ENCODE results near the gene SDE2. TPM values are rescaled to one million over a fixed set of nuclear protein-coding genes. Genes with fewer than 3 reads are reported as not detected.
A peak's percentile ranks its signal among the peaks of the same experiment; 100 is the strongest.
"Not testable (repeated sequence)": the region's sequence is repeated elsewhere in the genome, so short reads cannot be mapped to it uniquely, and the experiment has no call there.

SDE2 gene
- total RNA-seq, 2 donors from 2014 or later, result 11.1 to 18.7 TPM

GRCh38 chr1:225953315-225953714 lies 45.8 kb downstream of the SDE2 start:
- ATAC-seq (no peak), DNase-seq (no peak)
- intact Hi-C loops (cut with DNase I), result no loop called here

- DNase-seq (no peak), ATAC-seq (no peak)
- intact Hi-C loops (cut with DNase I), result no loop called here
Measured at GRCh38 chr1:225950905-225951497, 48.1 kb downstream of the SDE2 start.

GRCh38 chr1:225949041-225949440 lies 50.1 kb downstream of the SDE2 start:
- ATAC-seq (no peak), DNase-seq (no peak)
- intact Hi-C loops (cut with DNase I), result no loop called here

DNA sequence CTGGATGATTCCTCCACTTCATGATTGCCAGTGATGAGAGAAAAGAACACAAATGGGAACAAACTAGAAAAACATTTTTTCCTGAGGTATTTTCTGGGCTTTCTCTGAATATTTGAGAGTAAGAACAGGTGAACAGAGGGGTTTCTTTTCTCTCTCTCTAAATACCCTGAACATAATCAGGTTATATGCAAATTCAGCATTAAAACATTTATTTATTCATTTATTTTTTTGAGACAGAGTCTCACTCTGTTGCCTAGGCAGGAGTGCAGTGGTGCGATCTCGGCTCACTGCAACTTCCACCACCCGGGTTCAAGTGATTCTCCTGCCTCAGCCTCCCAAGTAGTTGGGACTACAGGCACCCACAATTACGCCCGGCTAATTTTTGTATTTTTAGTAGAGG lies 52.3 kb downstream of the SDE2 start:
- intact Hi-C loops (cut with DNase I), result no loop called here
- ATAC-seq, result no peak
- DNase-seq, result no peak

GRCh38 chr1:225946082-225946620 lies 53.0 kb downstream of the SDE2 start:
- ATAC-seq, result no peak
- intact Hi-C loops (cut with DNase I), result no loop called here
- no peak for DNase-seq

- no peak for DNase-seq
- intact Hi-C loops (cut with DNase I), result no loop called here
- ATAC-seq, result no peak
Measured at GRCh38 chr1:225945564-225945963, 53.6 kb downstream of the SDE2 start.

- ATAC-seq, result no peak
Measured at GRCh38 chr1:225944951-225945350, 54.2 kb downstream of the SDE2 start.

DNA sequence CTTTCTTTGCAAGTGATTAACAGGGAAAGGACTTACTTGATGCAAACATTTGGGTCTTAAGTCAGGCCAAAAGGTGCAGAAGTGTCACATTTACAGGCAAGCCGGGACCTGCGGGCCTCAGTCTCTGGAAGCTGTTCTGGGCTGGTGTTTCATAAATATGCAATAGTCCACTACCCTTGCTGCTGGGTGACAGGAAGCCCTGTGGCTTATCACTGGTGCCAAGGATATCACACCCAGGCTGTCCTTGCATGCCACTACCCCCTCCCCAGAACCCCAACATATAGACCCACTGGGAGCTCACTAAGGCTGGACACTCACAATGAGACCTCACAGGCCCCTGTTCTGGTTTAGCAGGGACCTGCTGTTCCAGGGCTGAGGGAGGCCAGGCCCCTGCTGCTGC lies 54.8 kb downstream of the SDE2 start:
- ATAC-seq (no peak), DNase-seq (no peak)
- intact Hi-C loops (cut with DNase I), result no loop called here

More at GRCh38 chr1:225944951-225945350, 54.2 kb downstream of the SDE2 start:
- DNase-seq, result no peak
- intact Hi-C loops (cut with DNase I), result no loop called here

- DNase-seq (no peak), ATAC-seq (no peak)
- intact Hi-C loops (cut with DNase I), result no loop called here
Measured at GRCh38 chr1:225943582-225943981, 55.6 kb downstream of the SDE2 start.

DNA sequence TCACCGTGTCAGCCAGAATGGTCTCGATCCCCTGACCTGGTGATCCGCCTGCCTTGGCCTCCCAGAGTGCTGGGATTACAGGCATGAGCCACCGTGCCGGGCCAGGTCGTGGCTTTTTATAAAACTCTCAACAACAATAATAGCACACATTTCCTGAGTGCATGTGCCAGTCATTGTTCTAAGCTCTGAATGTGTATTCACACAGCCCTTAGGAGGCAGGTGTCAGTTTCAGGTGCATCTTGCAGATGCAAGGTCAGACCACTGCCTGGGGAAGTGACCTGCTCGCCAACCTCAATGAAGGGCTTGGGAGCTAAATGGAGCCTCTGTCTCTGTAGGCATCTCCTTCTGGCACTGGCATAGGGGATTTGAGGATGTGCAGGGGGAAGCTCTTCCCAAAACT lies 56.6 kb downstream of the SDE2 start:
- intact Hi-C loops (cut with DNase I), result no loop called here
- no peak for ATAC-seq
- DNase-seq, result no peak

DNA sequence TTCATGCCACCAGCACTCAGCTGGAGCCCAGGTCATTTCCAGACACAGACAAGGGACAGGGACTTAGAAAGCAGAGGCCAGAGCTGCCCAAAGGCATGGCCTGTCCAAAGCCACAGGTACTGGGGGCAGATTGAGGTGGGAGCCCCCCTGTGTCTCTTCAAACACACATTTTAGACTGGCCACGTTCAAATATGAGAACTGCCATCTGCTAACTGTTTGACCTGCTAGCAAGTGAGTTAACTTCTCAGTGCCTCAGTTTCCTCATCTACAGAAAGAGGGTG lies 57.3 kb downstream of the SDE2 start:
- intact Hi-C loops (cut with DNase I), result no loop called here
- DNase-seq (no peak), ATAC-seq (no peak)

GRCh38 chr1:225941187-225941941 lies 57.8 kb downstream of the SDE2 start, which contains the start of gene LEFTY2:
Gene LEFTY2, minus strand, starts transcription at chr1:225941220. Its CDS starts 80 bp downstream, at chr1:225941140.
- DNase-seq (no peak), ATAC-seq (peak; percentile 48 to 51)
- intact Hi-C loops (cut with DNase I), result no loop called here

DNA sequence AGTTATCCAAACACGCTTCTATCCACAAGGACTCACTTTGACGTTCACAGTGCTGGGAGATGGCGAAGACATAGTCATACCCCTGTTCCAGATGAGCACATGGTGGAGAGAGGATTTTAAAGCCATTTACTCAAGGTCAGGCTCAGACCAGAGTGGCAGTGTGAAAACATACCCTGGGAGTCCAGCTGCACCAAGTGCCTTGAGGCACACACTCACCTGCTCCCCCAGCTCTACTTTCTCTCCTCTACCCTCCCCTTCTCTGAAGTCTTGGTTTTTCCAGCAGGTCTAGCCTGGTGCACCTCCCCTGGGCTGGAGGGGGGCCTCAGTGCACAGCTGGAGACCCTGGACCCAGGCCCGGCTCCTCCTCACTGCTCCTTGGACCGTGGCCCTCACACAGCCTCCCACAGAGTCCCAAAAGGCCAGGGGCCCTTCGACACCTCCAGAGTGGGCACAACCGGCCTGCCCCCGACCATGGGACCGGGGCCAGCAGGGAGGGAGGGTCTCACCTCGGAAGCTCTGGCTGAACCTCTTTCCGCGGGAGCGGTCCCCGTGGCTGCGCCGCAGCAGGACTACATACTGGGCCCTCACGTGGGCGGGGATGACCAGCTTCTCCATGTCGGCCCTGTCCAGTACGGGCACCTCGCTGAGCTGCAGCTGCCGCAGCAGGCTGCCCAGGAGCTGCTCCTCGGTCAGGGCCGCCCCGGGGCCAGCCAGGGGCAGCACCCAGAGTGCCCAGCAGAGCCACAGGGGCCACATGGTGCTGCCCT lies 58.6 kb downstream of the SDE2 start:
- intact Hi-C loops (cut with DNase I), result no loop called here
- DNase-seq (peak; percentile 40), ATAC-seq (peak; percentile 43 to 46)

GRCh38 chr1:225939939-225940310 lies 59.2 kb downstream of the SDE2 start:
- DNase-seq; intact Hi-C loops (cut with DNase I); ATAC-seq: not testable (repeated sequence)

- intact Hi-C loops (cut with DNase I); DNase-seq: not testable (repeated sequence)
- peak; percentile 16 to 31 for ATAC-seq
Measured at GRCh38 chr1:225939097-225939938, 59.8 kb downstream of the SDE2 start.

DNA sequence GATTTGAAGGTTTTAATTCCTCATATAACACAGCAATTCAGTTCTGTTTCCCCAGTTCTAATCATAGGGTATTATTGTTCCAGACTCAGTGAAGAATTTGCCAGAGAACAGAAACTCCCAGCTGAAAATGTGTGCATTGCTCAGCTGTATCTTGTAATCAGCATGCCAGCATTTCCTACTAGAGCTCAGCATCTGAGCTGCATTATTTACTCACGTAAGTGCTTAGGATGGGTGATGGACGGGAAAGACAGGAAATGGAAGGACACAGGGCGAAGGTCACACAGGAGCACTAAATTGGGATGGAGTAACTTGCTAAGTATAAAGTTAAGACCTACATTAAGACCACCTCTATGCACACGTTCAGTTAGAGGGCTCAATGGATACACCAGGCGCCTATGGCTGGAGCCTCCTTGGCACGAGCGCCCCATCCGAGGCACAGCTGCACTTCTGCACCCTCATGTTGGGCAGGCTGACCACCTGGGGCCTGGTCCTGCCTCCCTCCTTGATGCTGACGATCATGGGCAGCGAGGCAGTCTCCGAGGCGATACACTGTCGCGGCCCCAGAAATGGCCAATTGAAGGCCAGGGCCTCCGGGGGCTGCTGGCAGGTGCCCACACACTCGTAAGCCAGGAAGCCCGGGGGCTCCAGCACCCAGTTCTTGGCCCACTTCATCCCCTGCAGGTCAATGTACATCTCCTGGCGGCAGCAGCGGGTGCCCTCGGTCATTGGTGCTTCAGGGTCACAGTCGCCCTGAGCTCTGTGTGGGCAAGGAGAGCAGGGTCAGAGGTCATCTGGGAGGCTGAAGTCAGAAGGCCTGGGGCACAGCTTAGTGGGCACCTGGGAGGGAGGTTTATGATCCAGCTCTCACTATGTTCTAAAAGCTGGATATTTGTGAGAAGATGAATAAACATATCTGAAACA lies 61.8 kb downstream of the SDE2 start:
- intact Hi-C loops (cut with DNase I), result no loop called here

DNA sequence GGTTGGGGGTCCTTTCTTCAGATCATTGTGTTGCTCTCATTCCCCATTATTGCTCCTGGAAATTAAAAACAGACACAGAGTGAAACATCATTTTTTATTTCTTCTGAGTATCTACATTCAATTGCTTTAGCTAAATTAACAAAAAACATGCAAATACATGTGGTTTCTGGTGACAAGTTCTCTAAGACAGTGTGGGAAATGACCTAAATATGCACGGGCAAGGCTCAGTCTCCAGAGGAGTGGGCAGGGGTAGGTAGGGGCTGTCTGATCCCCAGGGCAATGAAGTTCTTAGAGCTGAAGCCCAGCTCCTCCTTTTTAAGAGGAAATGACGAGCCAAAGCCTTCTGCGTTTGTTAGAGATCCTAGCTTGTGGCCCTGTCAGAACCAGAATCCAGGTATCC lies 62.6 kb downstream of the SDE2 start:
- DNase-seq (no peak), ATAC-seq (no peak)
- intact Hi-C loops (cut with DNase I), result no loop called here

More for the DNA sequence above, 61.8 kb downstream of the SDE2 start:
- DNase-seq (no peak), ATAC-seq (no peak)

- DNase-seq; ATAC-seq; intact Hi-C loops (cut with DNase I): not testable (repeated sequence)
Measured at GRCh38 chr1:225936086-225936485, 63.1 kb downstream of the SDE2 start.

All from left cardiac atrium (tissue), 4 donors.